ENCODE data around the gene MAGEE2. TPM values are rescaled to one million over a fixed set of nuclear protein-coding genes. Genes with fewer than 3 reads are reported as not detected.
A peak's percentile ranks its signal among the peaks of the same experiment; 100 is the strongest.
"Not testable (repeated sequence)": the region's sequence is repeated elsewhere in the genome, so short reads cannot be mapped to it uniquely, and the experiment has no call there.

MAGEE2 gene, protein sequence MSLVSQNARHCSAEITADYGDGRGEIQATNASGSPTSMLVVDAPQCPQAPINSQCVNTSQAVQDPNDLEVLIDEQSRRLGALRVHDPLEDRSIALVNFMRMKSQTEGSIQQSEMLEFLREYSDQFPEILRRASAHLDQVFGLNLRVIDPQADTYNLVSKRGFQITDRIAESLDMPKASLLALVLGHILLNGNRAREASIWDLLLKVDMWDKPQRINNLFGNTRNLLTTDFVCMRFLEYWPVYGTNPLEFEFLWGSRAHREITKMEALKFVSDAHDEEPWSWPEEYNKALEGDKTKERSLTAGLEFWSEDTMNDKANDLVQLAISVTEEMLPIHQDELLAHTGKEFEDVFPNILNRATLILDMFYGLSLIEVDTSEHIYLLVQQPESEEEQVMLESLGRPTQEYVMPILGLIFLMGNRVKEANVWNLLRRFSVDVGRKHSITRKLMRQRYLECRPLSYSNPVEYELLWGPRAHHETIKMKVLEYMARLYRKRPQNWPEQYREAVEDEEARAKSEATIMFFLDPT
- total RNA-seq: not detected
- long read RNA-seq: 0 reads

DNA sequence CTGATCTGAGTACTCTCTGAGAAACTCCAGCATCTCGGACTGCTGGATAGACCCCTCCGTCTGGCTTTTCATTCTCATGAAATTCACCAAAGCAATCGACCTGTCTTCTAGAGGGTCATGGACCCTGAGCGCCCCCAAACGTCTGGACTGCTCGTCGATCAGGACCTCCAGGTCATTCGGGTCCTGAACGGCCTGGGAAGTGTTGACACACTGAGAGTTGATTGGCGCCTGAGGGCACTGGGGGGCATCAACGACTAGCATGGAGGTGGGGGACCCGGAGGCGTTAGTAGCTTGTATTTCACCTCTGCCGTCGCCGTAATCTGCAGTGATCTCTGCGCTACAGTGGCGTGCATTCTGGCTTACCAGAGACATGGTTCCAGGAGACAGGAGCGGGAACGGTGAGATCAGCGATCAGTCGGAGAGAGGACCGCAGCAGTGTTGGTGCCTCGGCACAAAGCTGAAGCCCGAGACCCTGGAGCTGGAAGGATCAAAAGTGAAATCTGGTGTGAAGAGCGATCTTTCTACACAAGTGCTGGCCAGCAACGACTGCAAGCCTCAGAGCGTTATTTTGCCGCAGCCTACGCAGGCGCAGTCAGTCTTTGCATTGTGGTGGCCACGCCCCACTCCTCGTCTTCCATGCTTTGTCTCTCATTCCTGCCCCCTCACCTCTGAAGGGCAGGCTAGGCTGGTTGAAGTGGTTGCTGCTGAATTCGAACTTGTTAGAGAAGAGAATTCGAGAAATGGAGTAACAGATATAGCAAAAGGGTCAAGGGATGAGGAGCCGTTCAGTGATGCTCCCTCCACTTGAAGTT is at the start of gene MAGEE2:
TSS of gene MAGEE2 (minus strand) at position 575 of the 812 bp plus-strand sequence. CDS start at position 372, 203 bp downstream.
- intact Hi-C loops (cut with DNase I): no loop called here
- Histone ChIP-seq H3K27ac (no peak within 1 kb of the TSS), H3K9me3 (no peaks in the 10 kb centered on the region), H3K36me3 (no peaks in the 10 kb centered on the region), H3K4me1 (no peaks in the 10 kb centered on the region), H3K4me3 (peak within 1 kb of the TSS; percentile 33), H3K27me3 (no peaks in the 10 kb centered on the region)
- ATAC-seq: peak; percentile 67
- DNase-seq: no peak
- TF ChIP-seq, protein P1, sequence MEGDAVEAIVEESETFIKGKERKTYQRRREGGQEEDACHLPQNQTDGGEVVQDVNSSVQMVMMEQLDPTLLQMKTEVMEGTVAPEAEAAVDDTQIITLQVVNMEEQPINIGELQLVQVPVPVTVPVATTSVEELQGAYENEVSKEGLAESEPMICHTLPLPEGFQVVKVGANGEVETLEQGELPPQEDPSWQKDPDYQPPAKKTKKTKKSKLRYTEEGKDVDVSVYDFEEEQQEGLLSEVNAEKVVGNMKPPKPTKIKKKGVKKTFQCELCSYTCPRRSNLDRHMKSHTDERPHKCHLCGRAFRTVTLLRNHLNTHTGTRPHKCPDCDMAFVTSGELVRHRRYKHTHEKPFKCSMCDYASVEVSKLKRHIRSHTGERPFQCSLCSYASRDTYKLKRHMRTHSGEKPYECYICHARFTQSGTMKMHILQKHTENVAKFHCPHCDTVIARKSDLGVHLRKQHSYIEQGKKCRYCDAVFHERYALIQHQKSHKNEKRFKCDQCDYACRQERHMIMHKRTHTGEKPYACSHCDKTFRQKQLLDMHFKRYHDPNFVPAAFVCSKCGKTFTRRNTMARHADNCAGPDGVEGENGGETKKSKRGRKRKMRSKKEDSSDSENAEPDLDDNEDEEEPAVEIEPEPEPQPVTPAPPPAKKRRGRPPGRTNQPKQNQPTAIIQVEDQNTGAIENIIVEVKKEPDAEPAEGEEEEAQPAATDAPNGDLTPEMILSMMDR (IDR thresholded peaks at IDR 0.05): no peak

- no peaks in the 10 kb centered on the region for H3K36me3 ChIP-seq
- no peak for ATAC-seq
- DNase-seq: no peak
- TF ChIP-seq, protein P1 (IDR thresholded peaks at IDR 0.05): no peak
- no peaks in the 10 kb centered on the region for H3K27me3 ChIP-seq
- H3K27ac ChIP-seq: no peak overlapping the region
- H3K4me3 ChIP-seq: no peak overlapping the region
- H3K9me3 ChIP-seq: no peaks in the 10 kb centered on the region
- H3K4me1 ChIP-seq: no peaks in the 10 kb centered on the region
- intact Hi-C loops (cut with DNase I): no loop called here
Observed at GRCh38 chrX:75786290-75786689, 1.2 kb upstream of the MAGEE2 start.

- no peak overlapping the region for H3K27ac ChIP-seq
- intact Hi-C loops (cut with DNase I): no loop called here
- H3K4me1 ChIP-seq: no peaks in the 10 kb centered on the region
- no peak overlapping the region for H3K4me3 ChIP-seq
- DNase-seq (no peak), ATAC-seq (no peak)
- no peaks in the 10 kb centered on the region for H3K9me3 ChIP-seq
- no peaks in the 10 kb centered on the region for H3K36me3 ChIP-seq
- TF ChIP-seq, protein P1 (IDR thresholded peaks at IDR 0.05): no peak
- no peaks in the 10 kb centered on the region for H3K27me3 ChIP-seq
Observed at GRCh38 chrX:75781611-75782010, 3.4 kb downstream of the MAGEE2 start.

GRCh38 chrX:75768063-75768462 is 17.0 kb downstream of the MAGEE2 start:
- H3K36me3 ChIP-seq; H3K27me3 ChIP-seq; H3K4me3 ChIP-seq; intact Hi-C loops (cut with DNase I); H3K27ac ChIP-seq; DNase-seq; H3K4me1 ChIP-seq; H3K9me3 ChIP-seq; ATAC-seq: not testable (repeated sequence)

DNA sequence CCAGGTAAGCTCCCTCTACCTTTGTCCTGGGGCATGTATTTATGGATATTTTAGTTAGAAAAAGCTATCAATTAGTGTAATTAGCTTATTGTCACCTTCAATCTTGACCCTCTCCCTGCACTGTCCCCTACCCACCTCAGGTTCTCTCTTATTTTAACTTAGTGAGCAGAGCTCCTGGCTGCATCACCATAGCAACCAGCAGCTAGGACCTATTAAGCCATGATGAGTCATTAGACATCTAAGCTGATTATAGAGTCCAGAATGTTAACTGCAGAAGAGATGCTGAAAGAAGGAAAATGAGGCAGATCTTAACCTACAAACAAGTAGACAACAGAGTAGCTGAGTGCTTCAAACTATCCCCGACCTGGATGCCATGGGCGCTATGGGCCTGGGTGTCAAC is 36.6 kb downstream of the MAGEE2 start:
- H3K36me3 ChIP-seq: no peaks in the 10 kb centered on the region
- H3K27ac ChIP-seq: no peak overlapping the region
- no peak overlapping the region for H3K4me3 ChIP-seq
- TF ChIP-seq, protein P1 (IDR thresholded peaks at IDR 0.05): no peak
- DNase-seq (no peak), ATAC-seq (no peak)
- H3K9me3 ChIP-seq: no peaks in the 10 kb centered on the region
- H3K4me1 ChIP-seq: peaks cover 4% of the 10 kb centered on the region
- intact Hi-C loops (cut with DNase I): no loop called here
- no peaks in the 10 kb centered on the region for H3K27me3 ChIP-seq
